Stimulated activated naive CD8-positive, alpha-beta T cell treated with anti-CD3 and anti-CD28 coated beads, Interleukin-15, Interleukin-2, amounts not matched to agents 100 U/mL and 50 U/mL, for 24 hours (primary cell): ENCODE results near the gene FAM169A.
A peak's percentile ranks its signal among the peaks of the same experiment; 100 is the strongest.
"Not testable (repeated sequence)": the region's sequence is repeated elsewhere in the genome, so short reads cannot be mapped to it uniquely, and the experiment has no call there.

ENCODE experiments used
- ATAC-seq: fragments of 150-1000 bp; cut with Tn5 transposase; one replicate; pipeline ENCODE4 v1.10.0; 2021
- DNase-seq: peaks from one replicate; pipeline ENCODE4 v3.0.0; 2021

FAM169A gene

DNA sequence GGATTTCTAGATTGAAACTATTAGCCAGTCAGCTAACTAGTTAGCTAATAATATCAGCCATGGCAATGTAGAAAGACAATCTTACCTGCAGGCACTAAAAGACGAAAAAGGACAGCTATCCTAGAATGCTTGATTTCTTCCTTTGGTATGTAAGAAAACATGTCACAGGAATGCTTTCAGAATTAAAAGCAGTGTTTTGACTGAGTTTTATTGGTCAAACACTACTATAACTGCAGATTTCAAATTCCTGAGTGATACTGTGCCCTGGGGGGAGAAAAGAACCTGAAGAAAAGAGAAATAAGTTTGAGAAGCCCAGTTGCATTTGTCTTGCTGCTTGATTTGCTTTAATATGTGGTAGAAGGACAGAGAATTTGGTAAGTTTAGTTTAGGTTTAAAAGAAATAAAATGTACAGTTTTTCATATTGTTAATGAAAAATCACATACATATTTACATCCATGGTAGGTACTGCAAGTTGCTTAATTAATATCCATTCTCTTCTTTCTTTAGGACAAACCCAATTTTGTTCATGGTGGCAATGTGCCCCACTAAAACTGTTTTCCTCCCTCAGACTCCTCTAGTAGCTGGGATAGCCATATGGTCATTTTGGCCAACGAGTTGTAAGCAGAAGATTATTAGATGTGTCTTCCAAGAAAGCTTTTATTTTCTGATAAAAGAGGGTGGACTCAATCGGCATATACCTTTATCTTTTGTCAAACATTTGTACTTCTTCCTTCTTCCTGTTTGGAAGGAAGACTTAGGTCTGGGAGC lies 4.3 kb upstream of the FAM169A start:
- DNase-seq: no peak
- no peak for ATAC-seq

GRCh38 chr5:74869414-74869813 lies 3.2 kb upstream of the FAM169A start:
- peak; percentile 8 for DNase-seq
- not testable (repeated sequence) for ATAC-seq

- ATAC-seq (peak; percentile 30), DNase-seq (no peak)
Measured at GRCh38 chr5:74866596-74867162, 492 bp upstream of the FAM169A start.

- ATAC-seq (no peak), DNase-seq (no peak)
Measured at GRCh38 chr5:74865256-74865803, 857 bp downstream of the FAM169A start.

DNA sequence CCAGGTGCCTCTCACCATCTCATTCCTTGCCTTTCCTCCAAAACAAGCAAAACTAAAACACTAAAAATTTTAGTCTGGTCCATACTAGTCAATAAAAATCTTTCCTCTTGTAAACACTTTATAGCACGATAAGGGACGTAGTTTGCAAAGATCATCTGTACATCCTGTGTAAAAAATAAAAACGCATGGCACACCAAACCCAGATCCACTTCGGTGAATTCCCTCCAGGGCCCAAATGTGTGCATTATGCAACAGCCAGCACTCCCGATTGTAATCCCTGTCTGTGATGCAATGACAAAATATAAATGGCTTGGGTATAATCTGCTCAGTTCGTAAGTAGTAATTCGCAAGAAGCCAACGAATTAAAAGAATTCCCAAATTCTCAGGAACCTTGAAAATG lies 1.4 kb downstream of the FAM169A start:
- no peak for DNase-seq

DNA sequence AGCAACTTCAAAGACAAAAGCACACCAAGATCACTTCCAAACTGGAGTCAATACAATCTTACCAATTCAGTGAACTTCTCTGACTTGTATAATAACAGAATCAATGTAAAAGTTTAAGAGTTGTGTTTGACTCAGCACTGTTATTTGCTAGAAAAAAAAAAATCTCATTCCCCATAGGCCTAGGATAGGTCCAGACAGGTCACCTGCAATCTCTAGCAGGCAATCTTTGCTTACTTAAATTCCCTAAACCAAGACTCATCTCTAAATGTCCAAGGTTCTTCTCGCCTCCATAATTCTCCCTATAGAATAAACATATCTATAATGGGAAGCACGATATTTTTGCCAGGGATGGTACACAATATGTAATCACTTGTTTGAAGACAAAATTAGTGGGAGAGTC lies 2.5 kb downstream of the FAM169A start:
- no peak for DNase-seq
- ATAC-seq: no peak

More for the DNA sequence above, 1.4 kb downstream of the FAM169A start:
- ATAC-seq: no peak

DNA sequence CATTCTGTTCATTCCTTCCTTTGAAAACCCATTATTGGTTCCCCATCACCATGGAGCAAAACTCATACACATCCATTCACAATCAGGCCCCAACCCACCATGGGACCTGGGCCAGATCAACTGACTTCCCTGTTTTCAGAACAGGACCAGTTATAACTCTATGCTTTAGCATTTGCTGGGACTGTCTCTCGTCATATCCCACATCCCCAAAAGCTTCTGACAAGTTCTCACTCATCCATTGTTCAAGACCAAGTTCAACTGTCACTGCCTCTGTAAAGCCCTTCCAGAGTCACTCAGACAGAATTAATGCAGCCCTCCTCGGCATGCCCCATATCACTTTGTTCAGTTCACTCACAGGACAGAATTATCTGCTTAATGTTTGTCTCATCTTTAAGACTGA lies 4.0 kb downstream of the FAM169A start:
- DNase-seq (no peak), ATAC-seq (no peak)

- DNase-seq, ATAC-seq: not testable (repeated sequence)
Measured at GRCh38 chr5:74856975-74857374, 9.2 kb downstream of the FAM169A start.

GRCh38 chr5:74853256-74853655 lies 12.9 kb downstream of the FAM169A start:
- ATAC-seq: no peak
- no peak for DNase-seq

- ATAC-seq: peak; percentile 28
- DNase-seq: no peak
Measured at GRCh38 chr5:74851684-74852353, 14.4 kb downstream of the FAM169A start.

- ATAC-seq: no peak
- no peak for DNase-seq
Measured at GRCh38 chr5:74850789-74851425, 15.3 kb downstream of the FAM169A start.

- no peak for ATAC-seq
- no peak for DNase-seq
Measured at GRCh38 chr5:74850030-74850429, 16.2 kb downstream of the FAM169A start.

- ATAC-seq (no peak), DNase-seq (no peak)
Measured at GRCh38 chr5:74848553-74849025, 17.6 kb downstream of the FAM169A start.

DNA sequence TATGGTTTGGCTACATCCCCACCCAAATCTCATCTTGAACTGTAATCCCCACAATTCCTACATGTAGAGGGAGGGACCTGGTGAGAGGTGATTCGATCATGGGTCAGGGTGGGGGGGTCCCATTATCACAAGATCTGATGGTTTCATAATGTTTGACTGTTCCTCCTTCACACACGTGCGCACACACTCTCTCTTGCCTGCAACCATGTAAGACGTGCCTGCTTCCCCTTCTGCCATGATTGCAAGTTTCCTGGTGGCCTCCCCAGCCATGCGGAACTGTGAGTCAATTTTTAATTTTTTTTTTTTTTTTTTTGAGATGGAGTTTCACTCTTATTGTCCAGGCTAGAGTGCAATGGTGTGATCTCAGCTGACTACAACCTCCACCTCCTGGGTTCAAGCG lies 27.0 kb downstream of the FAM169A start:
- ATAC-seq: no peak

GRCh38 chr5:74838262-74838661 lies 27.9 kb downstream of the FAM169A start:
- ATAC-seq (no peak), DNase-seq (no peak)

More for the DNA sequence above, 27.0 kb downstream of the FAM169A start:
- DNase-seq: no peak

DNA sequence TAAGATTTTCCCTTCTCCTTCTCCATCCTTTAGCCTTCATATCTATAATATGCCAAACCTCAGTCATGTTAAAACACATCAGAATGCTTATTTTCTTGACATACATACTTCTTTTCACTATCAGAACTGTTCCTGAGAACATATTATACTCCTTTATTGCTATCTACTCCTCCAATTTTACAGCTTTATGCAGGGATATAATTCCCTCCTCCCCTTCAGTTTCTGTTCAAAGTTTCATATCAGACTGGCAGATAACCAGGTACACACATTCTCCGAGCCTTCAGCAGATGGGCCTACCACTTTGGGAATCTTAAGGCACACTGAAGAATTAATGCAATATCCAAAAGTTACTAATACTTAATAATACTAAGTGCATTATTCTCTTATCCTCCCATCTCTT lies 29.1 kb downstream of the FAM169A start:
- no peak for DNase-seq
- no peak for ATAC-seq

- no peak for DNase-seq
- ATAC-seq: no peak
Measured at GRCh38 chr5:74833537-74834266, 32.5 kb downstream of the FAM169A start.

DNA sequence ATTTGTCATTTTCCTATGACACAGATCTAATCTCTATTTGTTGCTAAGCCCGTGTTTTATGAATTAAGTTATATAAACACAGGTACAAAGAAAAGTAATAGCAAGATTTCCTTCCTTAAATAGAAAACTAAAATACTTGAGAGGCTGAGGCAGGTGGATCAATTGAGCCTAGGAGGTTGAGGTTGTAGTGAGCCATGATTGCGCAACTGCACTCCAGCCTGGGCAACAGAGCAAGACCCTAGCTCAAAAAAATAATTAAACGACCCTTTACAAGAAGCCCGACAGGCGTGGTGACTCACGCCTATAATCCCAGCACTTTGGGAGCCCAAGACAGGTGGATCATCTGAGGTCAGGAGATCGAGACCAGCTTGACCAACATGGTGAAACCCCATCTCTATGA lies 36.8 kb downstream of the FAM169A start:
- DNase-seq: no peak
- no peak for ATAC-seq

GRCh38 chr5:74822288-74822687 lies 43.9 kb downstream of the FAM169A start:
- ATAC-seq (no peak), DNase-seq (no peak)

- no peak for DNase-seq
- no peak for ATAC-seq
Measured at GRCh38 chr5:74816875-74817274, 49.3 kb downstream of the FAM169A start.

DNA sequence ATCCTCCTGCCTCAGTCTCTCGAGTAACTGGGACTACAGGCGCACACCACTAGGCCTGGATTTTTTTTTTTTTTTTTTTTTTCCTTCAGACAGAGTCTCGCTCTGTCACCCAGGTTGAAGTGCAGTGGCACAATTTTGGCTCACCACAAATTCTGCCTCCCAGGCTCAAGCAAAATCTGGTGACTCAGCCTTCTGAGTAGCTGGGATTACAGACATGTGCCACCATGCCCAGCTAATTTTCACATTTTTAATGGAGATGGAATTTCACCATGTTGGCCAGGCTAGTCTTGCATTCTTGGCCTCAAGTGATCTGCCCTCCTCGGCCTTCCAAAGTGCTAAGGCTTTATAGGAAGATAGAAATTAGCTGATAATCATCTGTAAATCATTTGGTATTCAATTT lies 55.3 kb downstream of the FAM169A start:
- DNase-seq (no peak), ATAC-seq (no peak)

- no peak for DNase-seq
- ATAC-seq: no peak
Measured at GRCh38 chr5:74801941-74802340, 64.2 kb downstream of the FAM169A start.
